Upper lobe of left lung (tissue), 4 donors: ENCODE results near the gene TBKBP1.

Experiments used
- CTCF ChIP-seq, 6 experiments: fragments of 450-650 bp in 4 of 6; fragments of 200-600 bp in 2 of 6; sonication (generic) in 2 of 6; IDR thresholded peaks; one replicate each; pipeline ENCODE4 v1.5.1; 2016 to 2019; ENCODE audit warnings: antibody characterized with exemption in 6 of 6
- POLR2AphosphoS5 ChIP-seq, 2 donors: sonication (generic); formaldehyde crosslinking; IDR thresholded peaks; one replicate each; pipeline ENCODE4 v1.5.1; 2017; ENCODE audit warnings: antibody characterized with exemption in 2 of 2

GRCh38 chr17:47705536-47706530 lies 11.9 kb downstream of the TBKBP1 start:
- no peak for TF ChIP-seq CTCF (IDR thresholded peaks at IDR 0.05)
- no peak for TF ChIP-seq POLR2AphosphoS5 (IDR thresholded peaks at IDR 0.05)
